B cell (primary cell): ENCODE measurements around the gene BABAM2. TPM values are rescaled to one million over a fixed set of nuclear protein-coding genes. Genes with fewer than 3 reads are reported as not detected.

Experiments used
- ATAC-seq: fragments of 200-7000 bp; cut with Tn5 transposase; one replicate; pipeline ENCODE4 v1.10.0; 2021; ENCODE audit warnings: low read depth, mild to moderate bottlenecking, moderate number of reproducible peaks, moderate library complexity
- CTCF ChIA-PET: fragments of 350-600 bp; sonication (Branson Sonifier 250); formaldehyde crosslinking; loops from one replicate; lab custom pipeline; 2021; ENCODE audit warnings: antibody characterized with exemption, inconsistent platforms; lab: Charles Lee
- POLR2A ChIA-PET: fragments of 350-600 bp; sonication (Branson Sonifier 250); formaldehyde crosslinking; loops from one replicate; lab custom pipeline; 2021; ENCODE audit warnings: antibody characterized with exemption; lab: Charles Lee
- DNase-seq: peaks from one replicate; pipeline ENCODE4 v3.0.0; 2013
- H2AFZ ChIP-seq: 2 replicates; pipeline ENCODE4 v1.6.1; 2012; ENCODE audit warnings: mild to moderate bottlenecking, low read depth, low read length; ENCODE audit not compliant: insufficient read depth, poor library complexity, severe bottlenecking
- H3K27ac ChIP-seq, 2 donors: 1 replicate in 1 of 2; 2 replicates in 1 of 2; pipeline ENCODE4 v1.5.1; 2012 to 2013; ENCODE audit warnings: low read length in 2 of 2, mild to moderate bottlenecking in 2 of 2, moderate library complexity in 1 of 2
- H3K27me3 ChIP-seq, 4 experiments: fragments of 200-600 bp in 1 of 4; sonication (generic) in 1 of 4; replicated peaks in 1 of 4; 1 replicate in 2 of 4; 2 replicates in 2 of 4; pipeline versions ENCODE4 v1.6.1 to v1.7.0; 2013 to 2016; ENCODE audit warnings: low read length in 3 of 4, mild to moderate bottlenecking in 2 of 4, mixed read lengths in 1 of 4, moderate library complexity in 1 of 4; ENCODE audit not compliant: insufficient read depth in 4 of 4, control insufficient read depth in 3 of 4; ENCODE audit errors: control extremely low read depth in 1 of 4
- H3K36me3 ChIP-seq, 2 experiments: replicated peaks in 1 of 2; 1 replicate in 1 of 2; 2 replicates in 1 of 2; pipeline versions ENCODE4 v1.6.1 to v1.7.1; 2013; ENCODE audit warnings: low read length in 1 of 2; ENCODE audit not compliant: insufficient read depth in 2 of 2, control insufficient read depth in 1 of 2; ENCODE audit errors: control extremely low read depth in 1 of 2, extremely low read depth in 1 of 2
- H3K4me1 ChIP-seq, 2 donors: fragments of 200-600 bp in 1 of 2; sonication (generic) in 1 of 2; 1 replicate in 1 of 2; 2 replicates in 1 of 2; pipeline versions ENCODE4 v1.5.1 to v1.6.1; 2013 to 2017; ENCODE audit warnings: low read length in 2 of 2; ENCODE audit not compliant: control insufficient read depth in 2 of 2, insufficient read depth in 2 of 2
- H3K4me2 ChIP-seq: replicated peaks from 2 replicates; pipeline ENCODE3; 2012; ENCODE audit warnings: mild to moderate bottlenecking, low read depth, low read length; ENCODE audit not compliant: poor library complexity, severe bottlenecking
- H3K4me3 ChIP-seq, 5 experiments: fragments of 200-600 bp in 1 of 5; sonication (generic) in 1 of 5; 1 replicate in 3 of 5; 2 replicates in 2 of 5; pipeline versions ENCODE4 v1.5.1 to v1.7.0; 2011 to 2016; ENCODE audit warnings: low read length in 4 of 5, mild to moderate bottlenecking in 4 of 5, low read depth in 2 of 5, control low read depth in 1 of 5, moderate library complexity in 1 of 5; ENCODE audit not compliant: insufficient read depth in 1 of 5; ENCODE audit errors: control extremely low read depth in 1 of 5, extremely low read depth in 1 of 5
- H3K79me2 ChIP-seq: fragments of 200-600 bp; sonication (generic); one replicate; pipeline ENCODE4 v1.6.0; 2016; ENCODE audit warnings: low read length; ENCODE audit not compliant: control insufficient read depth, insufficient read depth
- H3K9ac ChIP-seq: fragments of 200-600 bp; sonication (generic); 2 replicates; pipeline ENCODE4 v1.6.1; 2017; ENCODE audit warnings: mild to moderate bottlenecking, low read length, moderate library complexity
- H3K9me3 ChIP-seq, 3 donors: one replicate each; pipeline versions ENCODE4 v1.6.1 to v1.7.1; 2013; ENCODE audit warnings: low read length in 2 of 3; ENCODE audit not compliant: control insufficient read depth in 2 of 3, insufficient read depth in 1 of 3; ENCODE audit errors: control extremely low read depth in 1 of 3
- H4K20me1 ChIP-seq: 2 replicates; pipeline ENCODE4 v1.6.0; 2012; ENCODE audit warnings: mild to moderate bottlenecking, low read length; ENCODE audit not compliant: insufficient read depth, control insufficient read depth, poor library complexity, severe bottlenecking
- H3K27ac Mint-ChIP-seq: one replicate; pipeline ENCODE4 v1.8.0; 2021; ENCODE audit warnings: mixed read lengths
- H3K27me3 Mint-ChIP-seq: one replicate; pipeline ENCODE4 v1.8.0; 2021; ENCODE audit warnings: mixed read lengths
- H3K4me1 Mint-ChIP-seq: one replicate; pipeline ENCODE4 v1.8.0; 2021; ENCODE audit warnings: mixed read lengths
- H3K4me3 Mint-ChIP-seq: one replicate; pipeline ENCODE4 v1.8.0; 2021; ENCODE audit warnings: mixed read lengths
- H3K9me3 Mint-ChIP-seq: one replicate; pipeline ENCODE4 v1.8.0; 2022; ENCODE audit warnings: mixed read lengths; ENCODE audit not compliant: insufficient read depth
- EZH2 ChIP-seq: IDR thresholded peaks from 2 replicates; pipeline ENCODE4 v1.6.1; 2012; ENCODE audit warnings: borderline replicate concordance, low read depth, mild to moderate bottlenecking, moderate library complexity, low read length; ENCODE audit not compliant: insufficient read depth, poor library complexity, severe bottlenecking
- WGBS: methylation state at CpG from one replicate; pipeline ENCODE4 v1.1.5; 2013; ENCODE audit warnings: missing lambda C conversion rate; ENCODE audit not compliant: insufficient coverage; 5-methylcytosine and 5-hydroxymethylcytosine counted together
- intact Hi-C: fragments of 100-400 bp; cut with micrococcal nuclease; formaldehyde crosslinking; loops from one replicate; pipeline ENCODE4 v1.10.0; 2022
- polyA plus RNA-seq: library from polyadenylated mRNA; depleted of rRNA; stranded (reverse); fragments of >200 nt; gene quantifications from 2 replicates; pipeline ENCODE4 v1.2.3, GENCODE V29; 2012
- total RNA-seq, 2 donors: library from RNA; stranded (reverse); fragments of 120-200 nt in 1 of 2; gene quantifications; 1 replicate in 1 of 2; 2 replicates in 1 of 2; pipeline versions ENCODE4 v1.2.3 to v1.2.4, GENCODE V29; 2013 to 2022
- TF ChIP-seq, protein P1 (sequence below): fragments of 200-600 bp; IDR thresholded peaks from one replicate; pipeline ENCODE4 v1.8.0; 2022; ENCODE audit warnings: antibody characterized with exemption, mild to moderate bottlenecking

Gene BABAM2
- total and polyA plus RNA-seq, 2 donors (not counting 1 experiment from before 2014, with no cell fraction given), result 22.3 to 69.6 TPM

DNA sequence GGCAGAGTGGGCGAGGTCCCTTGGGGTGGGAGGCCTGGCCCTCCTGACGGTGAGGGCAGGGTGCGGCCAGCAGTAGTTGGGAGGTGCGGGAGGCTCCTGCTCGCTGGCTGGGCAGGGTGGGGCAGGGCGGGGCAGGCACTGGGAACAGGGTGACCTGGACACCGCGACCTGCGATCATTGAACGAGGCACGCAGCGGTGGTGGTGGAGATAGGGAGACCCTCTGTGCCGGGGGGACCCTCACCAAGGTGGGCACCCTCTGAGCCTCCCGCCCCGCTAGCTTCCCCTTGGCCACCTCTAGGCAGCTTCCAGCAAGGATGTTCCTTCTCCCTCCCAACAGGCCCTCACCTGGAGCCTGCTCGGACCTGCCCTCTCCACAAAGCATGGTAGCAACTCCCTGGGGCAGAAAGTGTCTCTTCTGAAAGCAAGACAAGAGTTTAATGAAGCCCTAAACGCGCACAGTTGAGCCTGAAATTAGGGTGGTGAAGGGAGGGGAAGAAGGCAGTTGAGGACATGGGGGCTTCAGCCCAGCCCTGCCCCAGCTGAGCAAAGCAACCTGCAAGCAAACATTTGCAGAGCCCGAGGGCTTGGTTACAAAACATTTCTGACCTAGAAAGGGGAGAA lies 486.8 kb downstream of the BABAM2 start:
- no peaks in the 10 kb centered on the region for H4K20me1 ChIP-seq
- H3K4me2 ChIP-seq, result no peak overlapping the region
- no peaks in the 10 kb centered on the region for H3K27me3 ChIP-seq
- no peak overlapping the region for H3K9ac ChIP-seq
- H3K27ac ChIP-seq, result no peak overlapping the region
- no peak overlapping the region for H3K4me3 ChIP-seq
- no peaks in the 10 kb centered on the region for H3K36me3 ChIP-seq
- H3K9me3 ChIP-seq, result no peaks in the 10 kb centered on the region
- TF ChIP-seq EZH2, result no peak
- TF ChIP-seq, protein P1, sequence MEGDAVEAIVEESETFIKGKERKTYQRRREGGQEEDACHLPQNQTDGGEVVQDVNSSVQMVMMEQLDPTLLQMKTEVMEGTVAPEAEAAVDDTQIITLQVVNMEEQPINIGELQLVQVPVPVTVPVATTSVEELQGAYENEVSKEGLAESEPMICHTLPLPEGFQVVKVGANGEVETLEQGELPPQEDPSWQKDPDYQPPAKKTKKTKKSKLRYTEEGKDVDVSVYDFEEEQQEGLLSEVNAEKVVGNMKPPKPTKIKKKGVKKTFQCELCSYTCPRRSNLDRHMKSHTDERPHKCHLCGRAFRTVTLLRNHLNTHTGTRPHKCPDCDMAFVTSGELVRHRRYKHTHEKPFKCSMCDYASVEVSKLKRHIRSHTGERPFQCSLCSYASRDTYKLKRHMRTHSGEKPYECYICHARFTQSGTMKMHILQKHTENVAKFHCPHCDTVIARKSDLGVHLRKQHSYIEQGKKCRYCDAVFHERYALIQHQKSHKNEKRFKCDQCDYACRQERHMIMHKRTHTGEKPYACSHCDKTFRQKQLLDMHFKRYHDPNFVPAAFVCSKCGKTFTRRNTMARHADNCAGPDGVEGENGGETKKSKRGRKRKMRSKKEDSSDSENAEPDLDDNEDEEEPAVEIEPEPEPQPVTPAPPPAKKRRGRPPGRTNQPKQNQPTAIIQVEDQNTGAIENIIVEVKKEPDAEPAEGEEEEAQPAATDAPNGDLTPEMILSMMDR, result no peak
- WGBS, result 97% methylated on average over 14 of the region's 19 CpGs
- H3K4me1 ChIP-seq, result peaks cover 0 to 10% of the 10 kb centered on the region in 2 donors
- no peaks in the 10 kb centered on the region for H3K9me3 Mint-ChIP-seq
- peaks cover 8% of the 10 kb centered on the region for H3K27me3 Mint-ChIP-seq
- H3K27ac Mint-ChIP-seq, result no peak overlapping the region
- ChIA-PET CTCF (no interaction called here), POLR2A (no interaction called here)
- intact Hi-C loops, result no loop called here
- H3K4me3 Mint-ChIP-seq, result no peak overlapping the region
- peaks cover 8% of the 10 kb centered on the region for H3K4me1 Mint-ChIP-seq
- no peak for ATAC-seq
- H2AFZ ChIP-seq, result no peak overlapping the region
- DNase-seq, result no peak
- no peaks in the 10 kb centered on the region for H3K79me2 ChIP-seq

- no peaks in the 10 kb centered on the region for H3K9me3 Mint-ChIP-seq
- no peak overlapping the region for H3K27ac ChIP-seq
These were observed 487.6 kb downstream of the BABAM2 start for GRCh38 chr2:28377984-28378678.

More at GRCh38 chr2:28377984-28378678, 487.6 kb downstream of the BABAM2 start:
- TF ChIP-seq, protein P1, result no peak
- TF ChIP-seq EZH2, result no peak
- H4K20me1 ChIP-seq, result no peaks in the 10 kb centered on the region
- H3K4me1 Mint-ChIP-seq, result peaks cover 8% of the 10 kb centered on the region
- no peaks in the 10 kb centered on the region for H3K9me3 ChIP-seq
- H2AFZ ChIP-seq, result no peak overlapping the region
- no peak overlapping the region for H3K4me3 Mint-ChIP-seq
- no peak overlapping the region for H3K9ac ChIP-seq
- CTCF ChIA-PET, result no interaction called here
- H3K27me3 Mint-ChIP-seq, result peaks cover 10% of the 10 kb centered on the region
- POLR2A ChIA-PET, result interaction anchor here (0.6 kb wide), 1 partner anchor 13 kb away, joined by 3 read pairs; no protein-coding TSS in a partner anchor
- H3K27ac Mint-ChIP-seq, result no peak overlapping the region
- H3K36me3 ChIP-seq, result no peaks in the 10 kb centered on the region
- no peak overlapping the region for H3K4me3 ChIP-seq
- H3K4me1 ChIP-seq, result peaks cover 0 to 10% of the 10 kb centered on the region in 2 donors
- no peaks in the 10 kb centered on the region for H3K27me3 ChIP-seq
- H3K4me2 ChIP-seq, result no peak overlapping the region
- DNase-seq (no peak), ATAC-seq (no peak)
- intact Hi-C loops, result no loop called here
- no peaks in the 10 kb centered on the region for H3K79me2 ChIP-seq
- WGBS, result 69% methylated on average over 9 of the region's 9 CpGs
